K562 (cell line): ENCODE measurements around the gene EIF2AK3. TPM values are rescaled to one million over a fixed set of nuclear protein-coding genes. Genes with fewer than 3 reads are reported as not detected.

Source experiments
- ATAC-seq: fragments of 200-7000 bp; cut with Tn5 transposase; 3 replicates; pipeline ENCODE4 v1.9.1; 2020; ENCODE audit warnings: moderate library complexity
- BruUV-seq: library from RNA; stranded (reverse); fragments of 400-500 nt; replicated peaks from 2 replicates; lab custom pipeline; 2021; lab: Mats Ljungman, UMichigan
- CTCF ChIA-PET: fragments of 300-600 bp; formaldehyde crosslinking; extraction: SDS; loops from one replicate; lab custom pipeline; 2021; ENCODE audit warnings: low intra/inter-chr PET ratio; lab: Yijun Ruan, JAX
- POLR2A ChIA-PET: fragments of 300-600, 350-650 bp; sonication (Branson Sonifier 250); formaldehyde crosslinking; extraction: SDS; loops from one replicate; lab custom pipeline; 2021; ENCODE audit warnings: antibody characterized with exemption, inconsistent platforms; lab: Yijun Ruan, JAX
- DNase-seq, 4 experiments: peaks; one replicate each; pipeline versions ENCODE4 v3.0.0 to v3.0.0-alpha.2; 2011 to 2018; ENCODE audit warnings: low spot score in 3 of 4, mixed read lengths in 3 of 4; ENCODE audit errors: extremely low read depth in 1 of 4
- FAIRE-seq: peaks from 2 replicates; lab custom pipeline; 2011; peaks lifted over from hg19 to GRCh38; lab: Jason Lieb, UNC
- H2AFZ ChIP-seq: 2 replicates; pipeline ENCODE4 v1.6.0; 2011; ENCODE audit warnings: low read depth, low read length, control low read depth, inconsistent platforms
- H3K27ac ChIP-seq: fragments of 200-600 bp; 3 replicates; pipeline ENCODE4 v1.8.0; 2011; ENCODE audit warnings: low read depth, mild to moderate bottlenecking, control low read depth, inconsistent platforms, low read length, moderate library complexity, mixed read lengths; ENCODE audit errors: extremely low read depth
- H3K27me3 ChIP-seq, 2 experiments: fragments of 300-600 bp in 1 of 2; 2 replicates in 1 of 2; 3 replicates in 1 of 2; pipeline versions ENCODE4 v1.6.0 to v1.8.0; 2011; ENCODE audit warnings: inconsistent platforms in 2 of 2, low read length in 2 of 2, mild to moderate bottlenecking in 1 of 2, mixed read lengths in 1 of 2, moderate library complexity in 1 of 2; ENCODE audit not compliant: control insufficient read depth in 2 of 2, insufficient read depth in 2 of 2
- H3K36me3 ChIP-seq: fragments of 300-600 bp; 3 replicates; pipeline ENCODE4 v1.8.0; 2011; ENCODE audit warnings: mild to moderate bottlenecking, low read length, inconsistent platforms; ENCODE audit not compliant: control insufficient read depth, insufficient read depth
- H3K4me1 ChIP-seq, 2 experiments: fragments of 200-600 bp in 1 of 2; replicated peaks in 1 of 2; 2 replicates in 1 of 2; 3 replicates in 1 of 2; pipeline versions ENCODE4 v1.5.1 to v1.8.0; 2011; ENCODE audit warnings: inconsistent platforms in 2 of 2, low read length in 2 of 2, mild to moderate bottlenecking in 1 of 2, mixed read lengths in 1 of 2, moderate library complexity in 1 of 2; ENCODE audit not compliant: control insufficient read depth in 2 of 2, insufficient read depth in 2 of 2
- H3K4me2 ChIP-seq: 2 replicates; pipeline ENCODE4 v1.6.1; 2011; ENCODE audit warnings: low read length, control low read depth, inconsistent platforms, mixed read lengths; ENCODE audit not compliant: insufficient read depth
- H3K4me3 ChIP-seq: fragments of 200-600 bp; sonication (generic), shearing (Covaris generic); 2 replicates; pipeline ENCODE4 v1.5.1; 2016; ENCODE audit warnings: control low read depth, inconsistent platforms
- H3K79me2 ChIP-seq: fragments of 200-600 bp; 3 replicates; pipeline ENCODE4 v1.8.0; 2011; ENCODE audit warnings: low read length, inconsistent platforms; ENCODE audit not compliant: control insufficient read depth, insufficient read depth
- H3K9ac ChIP-seq, 2 experiments: 2 replicates each; pipeline versions ENCODE4 v1.6.0 to v1.6.1; 2011; ENCODE audit warnings: low read depth in 2 of 2, low read length in 2 of 2, control low read depth in 1 of 2, inconsistent platforms in 1 of 2, mild to moderate bottlenecking in 1 of 2, mixed read lengths in 1 of 2; ENCODE audit not compliant: insufficient read depth in 1 of 2
- H3K9me1 ChIP-seq: one replicate; pipeline ENCODE4 v1.6.0; 2011; ENCODE audit warnings: inconsistent platforms, mild to moderate bottlenecking, low read length, moderate library complexity; ENCODE audit not compliant: control insufficient read depth, insufficient read depth
- H3K9me3 ChIP-seq: replicated peaks from 2 replicates; pipeline ENCODE4 v1.5.1; 2011; ENCODE audit warnings: low read depth, low read length, inconsistent platforms; ENCODE audit not compliant: control insufficient read depth, insufficient read depth
- H4K20me1 ChIP-seq: replicated peaks from 2 replicates; pipeline ENCODE4 v1.6.1; 2011; ENCODE audit warnings: low read length, inconsistent platforms, mixed read lengths; ENCODE audit not compliant: control insufficient read depth, insufficient read depth
- BCOR ChIP-seq: fragments of 450-650 bp; IDR thresholded peaks from 2 replicates; pipeline ENCODE4 v1.6.1; 2016
- HCFC1 ChIP-seq: IDR thresholded peaks from 2 replicates; pipeline ENCODE4 v1.6.1; 2012; ENCODE audit warnings: low read depth, low read length, improper control_type of control experiment
- NFE2 ChIP-seq: IDR thresholded peaks from 2 replicates; pipeline ENCODE4 v1.6.1; 2014; ENCODE audit warnings: antibody characterized with exemption, low read depth
- RAD51 ChIP-seq: fragments of 450-650 bp; IDR thresholded peaks from 2 replicates; pipeline ENCODE4 v1.7.1; 2016; ENCODE audit warnings: low read depth, mild to moderate bottlenecking, borderline replicate concordance
- RBM25 ChIP-seq: fragments of 200-400 bp; formaldehyde crosslinking; IDR thresholded peaks from 2 replicates; pipeline ENCODE4 v1.6.1; 2018; ENCODE audit warnings: low read length, low read depth, moderate library complexity; ENCODE audit not compliant: severe bottlenecking
- THAP12 ChIP-seq: fragments of 250-450 bp; sonication (Bioruptor Pico); IDR thresholded peaks from 2 replicates; pipeline ENCODE4 v1.9.0; 2021; ENCODE audit warnings: mild to moderate bottlenecking, inconsistent platforms
- ZNF316 ChIP-seq: fragments of 450-650 bp; IDR thresholded peaks from 2 replicates; pipeline ENCODE4 v1.6.1; 2016
- WGBS: fragments of 100-300 bp; shearing (Covaris generic); methylation state at CpG from one replicate; pipeline ENCODE4 v1.1.6; 2016; ENCODE audit warnings: low coverage, mixed read lengths; ENCODE audit not compliant: insufficient coverage; ENCODE audit errors: missing lambda C conversion rate; 5-methylcytosine and 5-hydroxymethylcytosine counted together
- in situ Hi-C: fragments of 300-500 bp; cut with MboI; formaldehyde crosslinking; loops from 4 replicates; pipeline ENCODE4 v1.15.0; 2018; ENCODE audit warnings: inconsistent platforms, mixed read lengths
- intact Hi-C: fragments of 100-400 bp; cut with micrococcal nuclease; formaldehyde crosslinking; loops from 2 replicates; pipeline ENCODE4 v1.14.2; 2022
- polyA plus RNA-seq, 8 experiments: library from polyadenylated mRNA; depleted of rRNA in 4 of 8; stranded (reverse) in 5 of 8; unstranded in 3 of 8; fragments of >200 nt; fragmentation: Nextera tagmentation in 2 of 8; fragmentation: Illumina TruSeq in 1 of 8; extraction: Ambion mirVana in 2 of 8; extraction: Trizol in 1 of 8; gene quantifications; 2 replicates each; pipeline versions ENCODE4 v1.2.1 to v1.2.3, GENCODE V29; 2011 to 2014; ENCODE audit warnings: inconsistent platforms in 1 of 8, missing spikeins in 1 of 8
- total RNA-seq, 7 experiments: library from RNA; depleted of rRNA in 6 of 7; stranded (reverse); fragments of >200 nt in 6 of 7; fragmentation: Illumina TruSeq in 2 of 7; extraction: Trizol in 2 of 7; gene quantifications; 2 replicates each; pipeline versions ENCODE4 v1.2.1 to v1.2.3, GENCODE V29; 2011 to 2021; ENCODE audit warnings: low replicate concordance in 1 of 7
- TF ChIP-seq, protein P1 (sequence below): fragments of 450-650 bp; formaldehyde crosslinking; IDR thresholded peaks from 2 replicates; pipeline ENCODE4 v1.4.0; 2020; ENCODE audit warnings: mild to moderate bottlenecking, moderate library complexity
- TF ChIP-seq, protein P2 (sequence below): sonication (generic); formaldehyde crosslinking; IDR thresholded peaks from 2 replicates; pipeline ENCODE4 v1.9.0; 2022; ENCODE audit warnings: mild to moderate bottlenecking, missing genetic modification reagents
- TF ChIP-seq, protein P3 (sequence below), 2 experiments: fragments of 450-650 bp; IDR thresholded peaks; 2 replicates each; pipeline ENCODE4 v1.6.1; 2018; ENCODE audit warnings: mild to moderate bottlenecking in 2 of 2, low read depth in 1 of 2; ENCODE audit not compliant: partially characterized antibody in 2 of 2

The EIF2AK3 gene
- total and polyA plus RNA-seq, 9 of the 15 experiments (the other 6 are each of a cell fraction or from before 2014, with no cell fraction given) = 1.7 to 11.6 (median 7.4) TPM

- intact Hi-C loops (no loop called here), in situ Hi-C loops (no loop called here)
- FAIRE-seq = peak; percentile 96
- BruUV-seq = no TSS peak
- WGBS = 37% methylated on average over 5 of the region's 5 CpGs
- Histone ChIP-seq H3K4me3 (no peak overlapping the region), H3K9me3 (no peaks in the 10 kb centered on the region; the same call in 1 of the 2 replicates), H3K4me1 (peaks cover 2 to 6% of the 10 kb centered on the region in 2 experiments; a peak in 3 of 5 replicates), H3K27me3 (peaks cover 8 to 12% of the 10 kb centered on the region in 2 experiments; a peak in 4 of 5 replicates), H3K9ac (no peak overlapping the region), H2AFZ (peak overlapping the region; percentile 94), H3K4me2 (peak overlapping the region; percentile 17; the same call in 1 of the 2 replicates), H4K20me1 (no peaks in the 10 kb centered on the region), H3K9me1 (no peaks in the 10 kb centered on the region), H3K27ac (no peak overlapping the region), H3K79me2 (no peaks in the 10 kb centered on the region), H3K36me3 (no peaks in the 10 kb centered on the region)
- DNase-seq = peak; percentile 76 to 83 (median 81)
- POLR2A ChIA-PET = interaction anchor here (0.5 kb wide), 1 partner anchor 225 kb away, joined by 3 read pairs; no protein-coding TSS in a partner anchor
- ATAC-seq = peak; percentile 98
- CTCF ChIA-PET = no interaction called here
- TF ChIP-seq, protein P1, sequence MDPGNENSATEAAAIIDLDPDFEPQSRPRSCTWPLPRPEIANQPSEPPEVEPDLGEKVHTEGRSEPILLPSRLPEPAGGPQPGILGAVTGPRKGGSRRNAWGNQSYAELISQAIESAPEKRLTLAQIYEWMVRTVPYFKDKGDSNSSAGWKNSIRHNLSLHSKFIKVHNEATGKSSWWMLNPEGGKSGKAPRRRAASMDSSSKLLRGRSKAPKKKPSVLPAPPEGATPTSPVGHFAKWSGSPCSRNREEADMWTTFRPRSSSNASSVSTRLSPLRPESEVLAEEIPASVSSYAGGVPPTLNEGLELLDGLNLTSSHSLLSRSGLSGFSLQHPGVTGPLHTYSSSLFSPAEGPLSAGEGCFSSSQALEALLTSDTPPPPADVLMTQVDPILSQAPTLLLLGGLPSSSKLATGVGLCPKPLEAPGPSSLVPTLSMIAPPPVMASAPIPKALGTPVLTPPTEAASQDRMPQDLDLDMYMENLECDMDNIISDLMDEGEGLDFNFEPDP (CRISPR knock-in tag) = no peak
- TF ChIP-seq HCFC1 (peak; percentile 91), THAP12 (CRISPR knock-in tag) (no peak), ZNF316 (peak; percentile 83), NFE2 (peak; percentile 86), RAD51 (peak; percentile 91), RBM25 (peak; percentile 20), BCOR (no peak)
- TF ChIP-seq, protein P2, sequence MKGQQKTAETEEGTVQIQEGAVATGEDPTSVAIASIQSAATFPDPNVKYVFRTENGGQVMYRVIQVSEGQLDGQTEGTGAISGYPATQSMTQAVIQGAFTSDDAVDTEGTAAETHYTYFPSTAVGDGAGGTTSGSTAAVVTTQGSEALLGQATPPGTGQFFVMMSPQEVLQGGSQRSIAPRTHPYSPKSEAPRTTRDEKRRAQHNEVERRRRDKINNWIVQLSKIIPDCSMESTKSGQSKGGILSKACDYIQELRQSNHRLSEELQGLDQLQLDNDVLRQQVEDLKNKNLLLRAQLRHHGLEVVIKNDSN (CRISPR knock-in tag) = peak; percentile 94
- TF ChIP-seq, protein P3, sequence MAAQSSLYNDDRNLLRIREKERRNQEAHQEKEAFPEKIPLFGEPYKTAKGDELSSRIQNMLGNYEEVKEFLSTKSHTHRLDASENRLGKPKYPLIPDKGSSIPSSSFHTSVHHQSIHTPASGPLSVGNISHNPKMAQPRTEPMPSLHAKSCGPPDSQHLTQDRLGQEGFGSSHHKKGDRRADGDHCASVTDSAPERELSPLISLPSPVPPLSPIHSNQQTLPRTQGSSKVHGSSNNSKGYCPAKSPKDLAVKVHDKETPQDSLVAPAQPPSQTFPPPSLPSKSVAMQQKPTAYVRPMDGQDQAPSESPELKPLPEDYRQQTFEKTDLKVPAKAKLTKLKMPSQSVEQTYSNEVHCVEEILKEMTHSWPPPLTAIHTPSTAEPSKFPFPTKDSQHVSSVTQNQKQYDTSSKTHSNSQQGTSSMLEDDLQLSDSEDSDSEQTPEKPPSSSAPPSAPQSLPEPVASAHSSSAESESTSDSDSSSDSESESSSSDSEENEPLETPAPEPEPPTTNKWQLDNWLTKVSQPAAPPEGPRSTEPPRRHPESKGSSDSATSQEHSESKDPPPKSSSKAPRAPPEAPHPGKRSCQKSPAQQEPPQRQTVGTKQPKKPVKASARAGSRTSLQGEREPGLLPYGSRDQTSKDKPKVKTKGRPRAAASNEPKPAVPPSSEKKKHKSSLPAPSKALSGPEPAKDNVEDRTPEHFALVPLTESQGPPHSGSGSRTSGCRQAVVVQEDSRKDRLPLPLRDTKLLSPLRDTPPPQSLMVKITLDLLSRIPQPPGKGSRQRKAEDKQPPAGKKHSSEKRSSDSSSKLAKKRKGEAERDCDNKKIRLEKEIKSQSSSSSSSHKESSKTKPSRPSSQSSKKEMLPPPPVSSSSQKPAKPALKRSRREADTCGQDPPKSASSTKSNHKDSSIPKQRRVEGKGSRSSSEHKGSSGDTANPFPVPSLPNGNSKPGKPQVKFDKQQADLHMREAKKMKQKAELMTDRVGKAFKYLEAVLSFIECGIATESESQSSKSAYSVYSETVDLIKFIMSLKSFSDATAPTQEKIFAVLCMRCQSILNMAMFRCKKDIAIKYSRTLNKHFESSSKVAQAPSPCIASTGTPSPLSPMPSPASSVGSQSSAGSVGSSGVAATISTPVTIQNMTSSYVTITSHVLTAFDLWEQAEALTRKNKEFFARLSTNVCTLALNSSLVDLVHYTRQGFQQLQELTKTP (IDR thresholded peaks at IDR 0.05; ENCODE audit: low read depth in 1 of 2, partially characterized antibody in 2 of 2) = peak in 1 of 2 experiments; percentile 56
Measured at GRCh38 chr2:88545118-88545517, 82.1 kb downstream of the EIF2AK3 start.
